GM12891 (cell line): Measurements from ENCODE around the gene FAM149B1. TPM values are rescaled to one million over a fixed set of nuclear protein-coding genes. Genes with fewer than 3 reads are reported as not detected.
A peak's percentile ranks its signal among the peaks of the same experiment; 100 is the strongest.
"Not testable (repeated sequence)": the region's sequence is repeated elsewhere in the genome, so short reads cannot be mapped to it uniquely, and the experiment has no call there.

Source experiments
- DNase-seq: peaks from one replicate; pipeline ENCODE4 v3.0.0; 2011; ENCODE audit warnings: low spot score; ENCODE audit not compliant: insufficient read length
- FAIRE-seq: peaks from 2 replicates; lab custom pipeline; 2011; peaks lifted over from hg19 to GRCh38; lab: Jason Lieb, UNC
- PAX5 ChIP-seq: IDR thresholded peaks from 2 replicates; pipeline ENCODE4 v1.6.1; 2011; ENCODE audit warnings: low read length, moderate library complexity, mild to moderate bottlenecking; ENCODE audit not compliant: insufficient read depth, severe bottlenecking
- POLR2A ChIP-seq: IDR thresholded peaks from 2 replicates; pipeline ENCODE4 v1.6.1; 2011; ENCODE audit warnings: low read depth, low read length, control low read depth
- POLR2AphosphoS5 ChIP-seq: IDR thresholded peaks from 2 replicates; pipeline ENCODE4 v1.6.1; 2011; ENCODE audit warnings: low read depth, low read length, control low read depth
- POU2F2 ChIP-seq: IDR thresholded peaks from 2 replicates; pipeline ENCODE4 v1.6.1; 2011; ENCODE audit warnings: low read depth, mild to moderate bottlenecking, control low read depth, low read length, moderate library complexity
- SPI1 ChIP-seq: IDR thresholded peaks from 2 replicates; pipeline ENCODE4 v1.6.1; 2011; ENCODE audit warnings: low read depth, low read length, control low read depth
- TAF1 ChIP-seq: IDR thresholded peaks from 2 replicates; pipeline ENCODE4 v1.6.1; 2011; ENCODE audit warnings: low read depth, low read length, control low read depth
- polyA plus RNA-seq: library from polyadenylated mRNA; unstranded; fragments of >200 nt; gene quantifications from one replicate; pipeline ENCODE4 v1.2.1, GENCODE V29; 2012; ENCODE audit warnings: low read depth, missing spikeins, inconsistent platforms; ENCODE audit not compliant: missing spikeins

The FAM149B1 gene
- polyA plus RNA-seq, result 8.9 TPM

GRCh38 chr10:73167783-73168464, at the start of gene FAM149B1, which contains the start of gene ECD:
Gene FAM149B1, plus strand, starts transcription at chr10:73168119. Its CDS starts 221 bp downstream, at chr10:73168340.
Gene ECD, minus strand, starts transcription at chr10:73168008. Its CDS starts 4,071 bp downstream, at chr10:73163937.
- peak; percentile 91 for TF ChIP-seq POLR2AphosphoS5
- TF ChIP-seq POU2F2, result peak; percentile 67
- peak; percentile 81 for TF ChIP-seq TAF1
- TF ChIP-seq SPI1, result 0 out of 2 replicates have a peak, but pooled peaks have one; percentile 38
- peak; percentile 87 for TF ChIP-seq POLR2A
- TF ChIP-seq PAX5, result no peak
- peak; percentile 98 for FAIRE-seq
- peak; percentile 78 for DNase-seq

GRCh38 chr10:73119457-73119856, 48.5 kb upstream of the FAM149B1 start:
- TF ChIP-seq POLR2A, result no peak
- no peak for TF ChIP-seq SPI1
- no peak for TF ChIP-seq PAX5
- DNase-seq (no peak), FAIRE-seq (no peak)

GRCh38 chr10:73119952-73120351, 48.0 kb upstream of the FAM149B1 start:
- TF ChIP-seq SPI1 (no peak), PAX5 (no peak), TAF1 (no peak), POLR2A (no peak), POU2F2 (no peak), POLR2AphosphoS5 (no peak)
- no peak for DNase-seq
- no peak for FAIRE-seq

- TF ChIP-seq POLR2A (no peak; the same call in 1 of the 2 replicates), POLR2AphosphoS5 (no peak; the same call in 1 of the 2 replicates), PAX5 (no peak), TAF1 (no peak)
- DNase-seq, result no peak
- FAIRE-seq, result no peak
Observed at GRCh38 chr10:73126343-73126742, 41.6 kb upstream of the FAM149B1 start.

- DNase-seq (no peak), FAIRE-seq (no peak)
- TF ChIP-seq SPI1, result no peak
- TF ChIP-seq POU2F2, result no peak
Observed at GRCh38 chr10:73131301-73131700, 36.6 kb upstream of the FAM149B1 start.

GRCh38 chr10:73131913-73132686, 35.8 kb upstream of the FAM149B1 start:
- FAIRE-seq (peak; percentile 28), DNase-seq (no peak)
- TF ChIP-seq POLR2A (no peak), PAX5 (no peak), TAF1 (no peak), POLR2AphosphoS5 (no peak), SPI1 (no peak), POU2F2 (no peak)

GRCh38 chr10:73134727-73135126, 33.2 kb upstream of the FAM149B1 start:
- FAIRE-seq, result no peak
- no peak for DNase-seq
- TF ChIP-seq POU2F2, result no peak
- TF ChIP-seq POLR2A, result no peak
- no peak for TF ChIP-seq TAF1
- TF ChIP-seq SPI1, result no peak
- no peak for TF ChIP-seq PAX5
- TF ChIP-seq POLR2AphosphoS5, result no peak

- DNase-seq (no peak), FAIRE-seq (no peak)
Observed at GRCh38 chr10:73136627-73137026, 31.3 kb upstream of the FAM149B1 start.

GRCh38 chr10:73139251-73139650, 28.7 kb upstream of the FAM149B1 start:
- FAIRE-seq (no peak), DNase-seq (no peak)
- TF ChIP-seq PAX5 (no peak), SPI1 (no peak), TAF1 (no peak)

More at GRCh38 chr10:73136627-73137026, 31.3 kb upstream of the FAM149B1 start:
- TF ChIP-seq SPI1, result no peak
- no peak for TF ChIP-seq POLR2A
- TF ChIP-seq POLR2AphosphoS5, result no peak
- no peak for TF ChIP-seq PAX5
- TF ChIP-seq POU2F2, result no peak
- no peak for TF ChIP-seq TAF1

GRCh38 chr10:73141603-73142002, 26.3 kb upstream of the FAM149B1 start:
- DNase-seq (no peak), FAIRE-seq (no peak)
- TF ChIP-seq SPI1, result no peak
- TF ChIP-seq TAF1, result no peak
- no peak for TF ChIP-seq PAX5
- TF ChIP-seq POLR2AphosphoS5, result no peak
- no peak for TF ChIP-seq POU2F2
- no peak for TF ChIP-seq POLR2A

- not testable (repeated sequence) for DNase-seq, FAIRE-seq
Observed at GRCh38 chr10:73150633-73151413, 17.1 kb upstream of the FAM149B1 start.
